GM23248 (cell line): ENCODE measurements around the gene CBLN1. TPM values are rescaled to one million over a fixed set of nuclear protein-coding genes. Genes with fewer than 3 reads are reported as not detected.
"Not testable (repeated sequence)": the region's sequence is repeated elsewhere in the genome, so short reads cannot be mapped to it uniquely, and the experiment has no call there.

Experiments
- DNase-seq: peaks from one replicate; pipeline ENCODE4 v3.0.0-alpha.2; 2015
- H2AFZ ChIP-seq: fragments of 200-600 bp; sonication (generic); 2 replicates; pipeline ENCODE4 v1.6.1; 2016; ENCODE audit warnings: antibody characterized with exemption
- H3F3A ChIP-seq: fragments of 200-600 bp; sonication (generic); 2 replicates; pipeline ENCODE4 v1.6.1; 2016; ENCODE audit warnings: mild to moderate bottlenecking, antibody characterized with exemption, mixed run types; ENCODE audit not compliant: insufficient read depth
- H3K27ac ChIP-seq: fragments of 200-600 bp; sonication (generic); 2 replicates; pipeline ENCODE4 v1.5.1; 2016; ENCODE audit warnings: mild to moderate bottlenecking
- H3K27me3 ChIP-seq: fragments of 200-600 bp; sonication (generic); replicated peaks from 2 replicates; pipeline ENCODE4 v1.6.1; 2016; ENCODE audit warnings: mild to moderate bottlenecking; ENCODE audit not compliant: insufficient read depth
- H3K36me3 ChIP-seq: fragments of 200-600 bp; sonication (generic); 2 replicates; pipeline ENCODE4 v1.6.1; 2016; ENCODE audit warnings: low read depth, mild to moderate bottlenecking
- H3K4me1 ChIP-seq: fragments of 200-600 bp; sonication (generic); 2 replicates; pipeline ENCODE4 v1.6.1; 2016; ENCODE audit warnings: mild to moderate bottlenecking; ENCODE audit not compliant: insufficient read depth
- H3K4me2 ChIP-seq: fragments of 200-600 bp; sonication (generic); one replicate; pipeline ENCODE4 v1.6.1; 2016; ENCODE audit warnings: mild to moderate bottlenecking; ENCODE audit not compliant: unreplicated experiment
- H3K4me3 ChIP-seq: fragments of 200-600 bp; sonication (generic); 2 replicates; pipeline ENCODE4 v1.5.1; 2016; ENCODE audit warnings: mild to moderate bottlenecking
- H3K79me2 ChIP-seq: fragments of 200-600 bp; sonication (generic); 2 replicates; pipeline ENCODE4 v1.6.1; 2016; ENCODE audit warnings: mild to moderate bottlenecking; ENCODE audit not compliant: insufficient read depth
- H3K9ac ChIP-seq: fragments of 200-600 bp; sonication (generic); 2 replicates; pipeline ENCODE4 v1.6.1; 2016; ENCODE audit warnings: mild to moderate bottlenecking
- H3K9me2 ChIP-seq: fragments of 200-600 bp; sonication (generic); 2 replicates; pipeline ENCODE4 v1.6.1; 2016; ENCODE audit warnings: mixed run types, mild to moderate bottlenecking, moderate library complexity; ENCODE audit not compliant: insufficient read depth
- H3K9me3 ChIP-seq: fragments of 200-600 bp; sonication (generic); one replicate; pipeline ENCODE4 v1.6.1; 2017; ENCODE audit warnings: low read depth
- H4K20me1 ChIP-seq: fragments of 200-600 bp; sonication (generic); 2 replicates; pipeline ENCODE4 v1.6.0; 2016; ENCODE audit not compliant: insufficient read depth
- EZH2 ChIP-seq: fragments of 200-600 bp; sonication (generic); IDR thresholded peaks from 2 replicates; pipeline ENCODE4 v1.6.1; 2018; ENCODE audit warnings: antibody characterized with exemption, mild to moderate bottlenecking; ENCODE audit not compliant: insufficient read depth, poor library complexity, severe bottlenecking
- EZH2phosphoT487 ChIP-seq: fragments of 200-600 bp; sonication (generic); IDR thresholded peaks from 2 replicates; pipeline ENCODE4 v1.6.1; 2018; ENCODE audit warnings: antibody characterized with exemption, moderate library complexity, mild to moderate bottlenecking, low read depth; ENCODE audit not compliant: insufficient read depth
- WGBS, 2 experiments: methylation state at CpG; one replicate each; pipeline ENCODE4 v1.1.6; 2015 to 2017; ENCODE audit warnings: low lambda C conversion rate in 2 of 2, low coverage in 1 of 2; ENCODE audit errors: missing lambda C conversion rate in 2 of 2; 5-methylcytosine and 5-hydroxymethylcytosine counted together
- in situ Hi-C: fragments of 300-500 bp; cut with MboI; formaldehyde crosslinking; loops from 2 replicates; pipeline ENCODE4 v1.15.0; 2020
- polyA plus RNA-seq: library from polyadenylated mRNA; unstranded; fragments of >200 nt; fragmentation: Nextera tagmentation; extraction: Ambion mirVana; gene quantifications from 2 replicates; pipeline ENCODE4 v1.2.1, GENCODE V29; 2016
- total RNA-seq: library from RNA; depleted of rRNA; stranded (reverse); fragments of >200 nt; shearing (Covaris generic); gene quantifications from 2 replicates; pipeline ENCODE4 v1.2.3, GENCODE V29; 2014; rRNA removed

The CBLN1 gene
- total and polyA plus RNA-seq, 2 experiments from 2014 or later, result not detected

- no peak overlapping the region for H3K9ac ChIP-seq
- no peak for TF ChIP-seq EZH2
- TF ChIP-seq EZH2phosphoT487, result no peak
- 0 to 4% methylated on average over 1 of the region's 1 CpG for WGBS, 2 experiments
These were observed 30.9 kb downstream of the CBLN1 start for GRCh38 chr16:49250689-49251088.

GRCh38 chr16:49248227-49248626, 33.4 kb downstream of the CBLN1 start:
- DNase-seq, result no peak
- no peak overlapping the region for H3K4me3 ChIP-seq
- no peaks in the 10 kb centered on the region for H4K20me1 ChIP-seq
- H3K4me1 ChIP-seq, result no peaks in the 10 kb centered on the region
- H3K9ac ChIP-seq, result no peak overlapping the region
- in situ Hi-C loops, result no loop called here
- no peaks in the 10 kb centered on the region for H3K36me3 ChIP-seq
- no peaks in the 10 kb centered on the region for H3K79me2 ChIP-seq
- no peaks in the 10 kb centered on the region for H3K9me2 ChIP-seq
- H3K9me3 ChIP-seq, result no peaks in the 10 kb centered on the region
- H3K4me2 ChIP-seq, result no peak overlapping the region
- no peaks in the 10 kb centered on the region for H3F3A ChIP-seq
- no peak overlapping the region for H3K27ac ChIP-seq
- H2AFZ ChIP-seq, result no peak overlapping the region
- TF ChIP-seq EZH2 (no peak), EZH2phosphoT487 (no peak)
- WGBS, 2 experiments, result 0 to 4% methylated on average over 1 of the region's 1 CpG
- H3K27me3 ChIP-seq, result no peaks in the 10 kb centered on the region

More at GRCh38 chr16:49250689-49251088, 30.9 kb downstream of the CBLN1 start:
- H3K27me3 ChIP-seq, result no peaks in the 10 kb centered on the region
- no peaks in the 10 kb centered on the region for H3K4me1 ChIP-seq
- H3K9me3 ChIP-seq, result no peaks in the 10 kb centered on the region
- no peak overlapping the region for H3K27ac ChIP-seq
- H3K9me2 ChIP-seq, result no peaks in the 10 kb centered on the region
- DNase-seq, result no peak
- no peaks in the 10 kb centered on the region for H3K79me2 ChIP-seq
- H3K4me2 ChIP-seq, result no peak overlapping the region
- in situ Hi-C loops, result no loop called here
- no peaks in the 10 kb centered on the region for H3K36me3 ChIP-seq
- no peak overlapping the region for H2AFZ ChIP-seq
- no peak overlapping the region for H3K4me3 ChIP-seq
- H4K20me1 ChIP-seq, result no peaks in the 10 kb centered on the region
- no peaks in the 10 kb centered on the region for H3F3A ChIP-seq

- H3K9ac ChIP-seq, result no peak overlapping the region
- H3K4me3 ChIP-seq, result no peak overlapping the region
- H3K4me2 ChIP-seq, result no peak overlapping the region
- no peaks in the 10 kb centered on the region for H3K9me2 ChIP-seq
- no peaks in the 10 kb centered on the region for H3F3A ChIP-seq
- H3K9me3 ChIP-seq, result no peaks in the 10 kb centered on the region
- no peak overlapping the region for H3K27ac ChIP-seq
- in situ Hi-C loops, result no loop called here
- no peaks in the 10 kb centered on the region for H3K27me3 ChIP-seq
- no peaks in the 10 kb centered on the region for H3K79me2 ChIP-seq
- H3K36me3 ChIP-seq, result no peaks in the 10 kb centered on the region
- 8 to 12% methylated on average over 4 of the region's 4 CpGs for WGBS, 2 experiments
- DNase-seq, result no peak
- no peaks in the 10 kb centered on the region for H3K4me1 ChIP-seq
- H4K20me1 ChIP-seq, result no peaks in the 10 kb centered on the region
- no peak overlapping the region for H2AFZ ChIP-seq
- TF ChIP-seq EZH2 (no peak), EZH2phosphoT487 (no peak)
These were observed 45.4 kb downstream of the CBLN1 start for GRCh38 chr16:49236216-49236615.

GRCh38 chr16:49228335-49228734, 53.3 kb downstream of the CBLN1 start:
- H3K27me3 ChIP-seq, H4K20me1 ChIP-seq, in situ Hi-C loops, H3K9me3 ChIP-seq, H3K9me2 ChIP-seq, H3K79me2 ChIP-seq, H3K4me1 ChIP-seq, H3K4me3 ChIP-seq, H3F3A ChIP-seq, DNase-seq, H3K4me2 ChIP-seq, H3K36me3 ChIP-seq, H3K27ac ChIP-seq, H3K9ac ChIP-seq, H2AFZ ChIP-seq: not testable (repeated sequence)
- WGBS, 2 experiments, result 12 to 15% methylated on average over 3 of the region's 3 CpGs

Other genes with a start within 250 kb of the CBLN1 start
- not detected in 2 replicates for gene C16orf78, start 92.0 kb upstream of the CBLN1 start, total RNA-seq
- not detected in 2 replicates for gene C16orf78, start 92.0 kb upstream of the CBLN1 start, polyA plus RNA-seq